Effector CD8-positive, alpha-beta T cell (primary cell): ENCODE results near the gene ZNF385B.
"Not testable (repeated sequence)": the region's sequence is repeated elsewhere in the genome, so short reads cannot be mapped to it uniquely, and the experiment has no call there.

Source experiments
- DNase-seq: peaks from one replicate; lab custom pipeline; 2025; lab: John Stamatoyannopoulos, UW

ZNF385B gene

DNA sequence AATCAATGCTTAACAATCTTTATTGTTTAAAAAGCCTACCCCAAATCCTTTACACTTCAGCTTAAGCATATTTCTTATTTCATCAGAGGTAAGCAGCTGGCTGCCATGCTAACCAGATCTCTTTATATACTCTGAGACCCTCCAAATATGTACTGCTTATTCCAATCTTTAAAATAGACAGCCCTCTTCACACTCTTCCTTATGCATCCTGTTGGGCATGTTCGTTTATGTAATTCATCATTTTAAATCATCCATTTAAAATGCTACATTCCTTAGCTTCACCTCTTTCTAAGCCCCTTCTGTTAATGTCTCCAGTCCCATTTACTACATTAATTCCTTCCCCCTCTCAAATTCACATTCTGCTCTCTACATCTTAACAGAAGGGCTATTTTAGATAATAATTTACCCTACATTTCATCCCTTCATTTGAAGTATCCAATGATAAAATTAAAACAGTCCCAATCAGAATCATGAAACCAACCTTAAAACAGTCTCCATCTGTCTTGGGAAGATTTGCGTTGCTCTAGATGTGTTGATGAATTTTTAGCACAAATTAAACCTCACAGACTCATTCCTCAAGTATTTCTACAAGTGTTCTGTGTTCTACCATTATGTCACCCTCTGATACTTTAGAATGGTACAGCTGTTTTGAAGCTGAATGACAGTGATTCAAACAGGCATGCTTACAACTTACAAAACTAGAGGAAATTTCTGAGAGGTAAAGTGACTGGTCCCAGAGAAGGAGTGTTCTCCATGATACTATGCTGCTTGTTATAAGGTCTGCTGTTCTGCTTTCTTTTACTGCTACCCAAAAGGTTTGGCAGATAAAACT lies 59.1 kb downstream of the ZNF385B start:
- no peak for DNase-seq

DNA sequence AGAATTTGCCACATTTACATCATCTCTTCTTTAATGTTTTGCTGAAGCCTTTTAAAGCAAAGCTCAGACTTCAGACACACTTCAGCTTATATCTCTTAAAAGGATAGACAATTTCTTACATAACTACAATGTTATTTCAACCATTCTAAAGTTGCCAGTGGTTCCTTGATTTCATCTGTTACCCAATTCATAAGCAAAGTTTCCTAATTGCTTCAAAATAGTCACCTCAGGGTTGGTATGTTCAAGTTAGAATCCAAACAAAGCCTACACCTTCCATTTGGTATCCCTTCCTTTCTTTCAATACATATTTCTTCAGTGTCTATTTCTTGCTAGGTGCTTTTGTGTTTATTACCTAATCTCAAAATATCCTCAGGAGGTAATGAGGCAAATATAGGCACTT lies 60.6 kb downstream of the ZNF385B start:
- no peak for DNase-seq

DNA sequence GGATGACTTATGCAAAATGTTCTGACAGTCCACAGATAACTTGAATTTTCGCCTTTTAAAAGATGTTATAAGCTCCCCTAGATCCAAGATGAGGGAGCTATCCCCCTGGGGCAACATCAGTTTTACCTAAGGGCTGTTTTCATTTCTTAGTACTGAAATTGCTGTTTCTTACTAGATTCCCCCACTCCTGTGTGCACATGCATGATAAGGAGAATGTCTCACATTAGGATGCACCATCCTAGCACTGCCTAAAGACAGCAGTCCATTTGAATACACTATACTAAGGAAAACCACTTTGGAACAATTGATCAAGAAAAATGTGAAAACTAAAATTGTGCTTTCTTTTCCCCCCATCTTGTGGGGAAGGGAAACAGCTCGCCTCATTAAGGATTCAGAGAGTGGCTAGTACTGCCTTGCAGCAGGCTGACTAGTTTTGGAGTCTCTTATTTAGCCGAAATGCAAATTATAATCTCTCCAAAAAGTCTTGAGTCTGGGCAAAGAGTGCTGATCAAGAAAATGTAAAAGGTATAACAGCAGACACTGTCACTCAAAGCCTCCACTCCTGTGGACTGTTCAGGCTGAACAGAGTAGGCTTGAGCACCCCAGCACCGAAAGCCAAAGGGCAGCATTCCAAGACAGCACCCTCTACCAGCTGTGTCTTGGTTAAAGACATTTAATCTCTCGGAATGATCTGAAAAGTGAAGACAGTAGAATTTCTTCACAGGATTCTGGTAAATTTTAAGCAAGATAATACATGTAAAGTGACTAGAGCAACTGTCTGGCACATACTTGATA lies 65.0 kb downstream of the ZNF385B start:
- DNase-seq, result no peak

DNA sequence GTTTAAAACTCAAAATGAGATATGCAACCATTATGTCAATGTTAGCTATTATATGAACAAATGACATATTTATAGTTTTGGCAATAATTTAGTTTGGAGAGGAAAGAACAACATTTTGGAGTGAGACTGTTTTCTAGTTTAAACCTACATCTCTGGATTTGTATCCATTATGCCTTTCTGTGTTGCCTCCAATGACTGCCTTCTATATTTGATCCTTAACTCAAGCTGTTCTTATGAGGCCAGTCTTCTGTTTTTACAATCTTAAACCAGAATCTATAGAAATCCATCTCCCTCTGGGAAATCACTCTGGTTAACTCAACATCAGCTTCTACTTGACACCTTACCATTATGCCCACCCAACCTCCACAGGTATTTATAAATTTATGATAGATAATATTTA lies 67.5 kb downstream of the ZNF385B start:
- no peak for DNase-seq

DNA sequence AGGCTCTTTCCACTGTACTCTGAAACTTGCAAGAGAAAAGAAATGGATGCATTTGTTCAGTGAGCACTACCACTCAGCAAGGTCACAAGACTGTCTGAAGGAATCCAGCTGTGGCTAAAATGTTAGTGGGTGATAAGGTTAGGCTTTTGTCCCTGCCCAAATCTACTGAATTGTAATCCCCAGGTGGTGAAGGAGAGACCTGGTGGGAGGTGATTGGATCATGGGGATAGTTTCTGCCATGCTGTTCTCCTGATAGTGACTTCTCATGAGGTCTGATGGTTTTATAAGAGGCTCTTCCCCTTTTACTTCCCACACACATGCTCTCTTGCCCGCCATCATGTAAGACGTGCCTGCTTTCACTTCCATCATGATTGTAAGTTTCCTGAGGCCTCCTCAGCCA lies 68.2 kb downstream of the ZNF385B start:
- DNase-seq, result no peak

DNA sequence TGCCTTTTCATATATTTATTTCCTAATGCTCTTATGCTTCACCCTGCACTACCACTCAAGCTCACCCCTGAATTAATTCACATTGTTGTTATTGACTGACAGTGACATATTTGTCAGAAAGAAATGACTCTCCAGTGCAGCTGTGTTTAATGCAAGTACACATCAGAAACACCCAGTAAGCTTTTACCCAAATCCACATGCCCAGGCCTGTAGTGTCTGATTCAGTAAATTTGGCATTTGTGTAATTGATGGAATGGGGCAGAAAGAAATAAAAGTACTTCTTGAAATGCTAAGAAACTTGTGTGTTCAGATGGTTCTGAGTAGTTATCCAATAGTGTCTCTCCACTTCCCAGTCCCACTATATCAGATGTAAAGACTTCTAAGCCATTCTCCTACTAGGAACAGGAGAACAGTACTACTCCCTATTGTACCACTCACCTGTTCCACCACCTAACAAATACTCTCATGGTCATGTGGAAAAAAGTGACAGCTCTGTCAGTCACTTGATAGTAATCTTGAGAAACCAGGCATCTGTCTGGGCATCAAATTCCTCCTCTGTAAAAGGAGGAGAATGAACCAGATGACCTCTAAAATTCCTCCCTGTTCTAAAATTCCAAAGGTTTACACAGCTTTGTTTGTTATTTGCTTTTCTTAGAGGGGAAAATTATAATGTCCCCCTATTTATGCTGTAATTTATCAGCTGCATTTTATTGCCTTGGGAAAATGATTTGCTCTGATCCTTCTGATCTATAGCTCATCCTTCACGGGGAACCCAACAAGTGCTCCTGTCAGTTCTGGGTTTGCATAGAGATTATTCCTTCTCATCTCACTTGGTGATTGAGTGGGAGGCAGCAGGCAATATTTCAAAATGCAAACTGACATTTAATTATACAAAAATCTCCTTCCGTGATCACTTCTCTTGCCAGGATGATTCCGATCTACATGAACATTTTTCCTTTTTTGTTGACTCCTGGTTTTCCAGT lies 70.9 kb downstream of the ZNF385B start:
- DNase-seq, result no peak

DNA sequence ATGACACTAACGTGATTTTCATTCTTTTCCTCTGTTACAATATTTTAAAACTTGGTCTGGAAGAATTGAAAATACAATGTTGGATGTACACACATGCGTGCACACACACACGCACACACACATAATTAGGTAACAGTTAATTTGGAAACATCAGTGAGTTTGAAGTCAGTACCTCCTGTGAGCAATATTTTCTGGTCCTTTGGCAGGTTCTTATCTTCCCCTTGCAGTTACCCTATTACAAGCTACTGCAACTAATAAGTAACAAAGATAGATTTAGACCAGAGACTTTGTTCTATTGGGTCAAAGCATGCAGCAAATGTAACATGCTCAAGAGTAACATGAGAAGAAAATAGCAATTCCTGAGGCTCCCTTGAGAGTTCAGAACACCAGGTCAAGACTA lies 73.3 kb downstream of the ZNF385B start:
- no peak for DNase-seq

DNA sequence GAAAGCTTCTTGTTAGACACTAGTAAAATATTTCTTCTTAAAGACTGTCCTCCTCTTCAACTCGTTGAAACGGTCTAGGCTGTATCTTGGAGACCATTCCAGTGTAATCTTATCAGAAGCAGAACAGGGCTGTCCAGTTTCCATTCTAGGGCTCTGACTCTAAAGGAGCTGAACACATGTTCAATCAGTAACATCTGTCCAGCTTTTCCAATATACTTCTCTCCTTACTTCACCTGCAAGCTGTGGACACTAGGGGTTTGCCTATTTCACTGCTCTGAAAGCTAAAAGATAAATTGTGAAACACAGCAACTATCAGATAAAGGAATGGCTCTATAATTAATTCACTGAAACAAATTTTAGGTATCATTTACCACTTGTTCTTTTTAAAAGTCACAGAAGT lies 73.8 kb downstream of the ZNF385B start:
- no peak for DNase-seq

DNA sequence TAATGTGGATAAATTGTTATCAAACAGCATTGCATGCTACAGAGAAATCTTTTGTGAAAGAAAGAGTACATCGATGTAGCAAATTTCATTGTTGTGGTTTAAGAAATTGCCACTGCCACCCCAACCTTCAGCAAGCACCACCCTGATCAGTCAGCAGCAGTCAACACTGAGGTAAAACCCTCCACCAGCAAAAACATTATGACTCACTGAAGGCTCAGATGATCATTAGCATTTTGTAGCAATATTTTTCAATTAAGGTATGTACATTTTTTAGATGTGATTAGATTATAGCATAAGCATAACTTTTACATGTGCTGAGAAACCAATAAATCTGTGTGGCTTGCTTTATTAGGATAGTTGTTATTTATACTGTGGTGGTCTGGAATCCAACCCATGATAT lies 75.5 kb downstream of the ZNF385B start:
- no peak for DNase-seq

DNA sequence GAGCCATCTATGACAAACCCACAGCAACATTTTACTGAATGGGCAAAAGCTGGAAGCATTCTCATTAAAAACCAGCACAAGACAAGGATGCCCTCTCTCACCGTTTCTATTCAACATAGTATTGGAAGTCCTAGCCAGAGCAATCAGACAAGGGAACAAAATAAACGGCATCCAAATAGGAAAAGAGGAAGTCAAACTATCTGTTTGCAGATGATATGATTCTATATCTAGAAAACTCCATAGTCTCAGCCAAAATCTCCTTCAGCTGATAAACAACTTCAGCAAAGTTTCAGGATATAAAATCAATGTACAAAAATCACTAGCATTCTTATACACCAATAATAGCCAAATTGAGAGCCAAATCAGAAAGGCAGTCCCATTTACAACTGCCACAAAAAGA lies 79.1 kb downstream of the ZNF385B start:
- not testable (repeated sequence) for DNase-seq

DNA sequence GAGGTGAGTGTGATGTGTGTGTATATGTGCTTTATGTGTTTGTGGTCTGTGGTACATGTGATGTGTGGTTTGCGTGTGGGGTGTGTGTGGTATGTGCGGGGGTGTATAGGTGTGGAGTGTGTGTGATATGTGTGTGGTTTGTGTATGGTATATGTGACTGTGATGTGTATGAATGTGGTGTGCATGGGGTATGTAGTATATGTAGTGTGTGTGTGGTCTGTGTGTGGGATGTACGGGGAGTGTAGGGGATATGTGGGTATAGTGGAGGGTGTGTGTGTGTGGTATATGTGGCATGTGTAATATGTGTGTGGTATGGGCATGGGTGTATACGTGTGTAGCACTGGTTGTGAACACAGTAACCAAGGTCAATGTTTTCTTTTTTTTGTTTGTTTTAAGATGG lies 87.4 kb downstream of the ZNF385B start:
- DNase-seq, result no peak

DNA sequence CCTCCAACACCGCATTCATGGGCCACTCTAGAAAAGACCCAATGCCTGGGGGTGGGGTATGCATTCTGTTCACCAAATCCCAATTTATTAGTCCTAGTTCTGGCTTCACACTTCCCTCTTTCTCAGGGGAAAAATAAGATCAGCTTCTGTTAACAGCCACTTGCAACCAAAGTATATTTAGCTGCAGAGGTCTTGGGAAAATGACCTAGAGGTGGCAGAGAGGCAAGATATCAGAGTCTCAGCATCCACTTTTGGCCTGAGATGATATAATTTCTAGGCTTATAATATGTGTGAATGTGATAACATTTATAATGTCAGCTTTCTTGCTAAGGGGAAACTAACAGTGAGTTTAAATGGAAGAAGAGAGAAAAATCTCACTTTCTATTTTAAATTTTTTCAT lies 89.1 kb downstream of the ZNF385B start:
- no peak for DNase-seq

DNA sequence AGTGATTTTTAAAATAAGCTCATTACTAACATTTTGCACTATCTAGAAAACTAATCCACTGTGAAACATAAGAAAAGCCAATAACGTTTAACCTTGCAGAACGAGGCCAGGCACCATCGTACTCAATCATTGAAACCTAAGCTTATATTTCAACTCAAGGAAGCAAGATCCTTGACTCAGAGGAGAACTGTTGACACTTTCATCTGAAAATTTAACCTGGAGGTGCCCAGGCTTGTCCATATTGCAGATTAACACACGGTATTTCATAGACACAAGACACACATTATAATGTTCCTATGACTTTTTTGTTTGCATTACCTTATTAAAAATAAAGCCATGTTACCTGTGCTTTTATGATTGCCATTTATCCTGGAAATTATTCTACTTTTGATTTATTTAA lies 89.6 kb downstream of the ZNF385B start:
- DNase-seq, result no peak

DNA sequence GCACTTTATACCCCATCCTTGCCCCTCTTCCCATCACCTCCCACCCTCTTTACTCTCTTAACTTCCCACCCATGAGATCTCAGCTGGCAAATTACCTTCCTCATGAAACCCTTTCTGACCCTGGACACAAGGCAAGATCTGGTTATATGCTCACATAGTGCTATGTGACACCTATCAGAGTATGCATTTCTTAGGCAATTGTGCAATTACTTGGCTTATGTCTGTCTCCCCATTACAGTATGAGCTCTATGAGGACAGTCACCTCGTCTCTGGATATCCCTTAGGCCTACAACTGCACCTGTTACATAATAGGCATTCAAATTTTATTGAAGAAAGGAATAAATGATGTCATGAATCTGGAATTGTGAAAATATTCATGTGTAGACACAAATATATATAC lies 91.4 kb downstream of the ZNF385B start:
- DNase-seq, result no peak

DNA sequence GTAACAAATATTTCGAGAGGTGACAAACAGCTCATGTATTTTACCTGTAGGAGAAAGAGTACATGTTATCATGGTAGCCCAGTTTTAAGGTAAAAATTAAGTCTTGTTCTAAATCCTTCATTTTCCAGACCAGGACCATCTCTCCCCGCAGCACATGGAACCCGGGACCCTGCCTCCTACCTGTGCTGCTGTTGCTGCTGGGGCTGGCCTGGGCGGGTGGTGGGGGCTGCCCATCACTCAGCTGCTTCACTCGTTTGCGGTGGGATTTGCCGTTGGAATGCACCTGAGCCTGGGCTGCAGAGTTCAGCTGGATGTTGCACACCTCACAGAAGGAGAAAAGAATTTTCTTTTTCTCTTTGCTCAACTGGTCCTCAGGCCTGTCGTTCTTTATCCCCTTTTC lies 92.1 kb downstream of the ZNF385B start:
- DNase-seq, result no peak

DNA sequence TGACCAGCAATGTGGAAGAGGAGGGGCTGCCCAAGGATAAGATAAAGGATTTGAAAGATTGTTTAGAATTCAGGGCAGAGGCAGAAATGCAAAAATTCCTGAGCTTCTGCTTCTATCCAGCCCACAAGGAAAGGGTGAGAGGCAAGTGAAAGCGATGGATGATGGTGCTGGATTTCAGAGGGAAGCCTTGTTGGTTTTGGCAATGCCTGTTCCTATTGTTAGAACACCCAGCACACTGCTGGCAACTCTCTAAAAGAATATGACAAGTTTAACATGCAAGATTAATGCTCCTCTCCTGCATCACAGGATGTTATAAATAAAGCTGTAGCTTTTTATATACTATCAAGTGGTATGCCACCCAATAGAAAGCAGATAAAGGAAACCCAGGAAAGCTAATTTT lies 92.6 kb downstream of the ZNF385B start:
- DNase-seq, result no peak

DNA sequence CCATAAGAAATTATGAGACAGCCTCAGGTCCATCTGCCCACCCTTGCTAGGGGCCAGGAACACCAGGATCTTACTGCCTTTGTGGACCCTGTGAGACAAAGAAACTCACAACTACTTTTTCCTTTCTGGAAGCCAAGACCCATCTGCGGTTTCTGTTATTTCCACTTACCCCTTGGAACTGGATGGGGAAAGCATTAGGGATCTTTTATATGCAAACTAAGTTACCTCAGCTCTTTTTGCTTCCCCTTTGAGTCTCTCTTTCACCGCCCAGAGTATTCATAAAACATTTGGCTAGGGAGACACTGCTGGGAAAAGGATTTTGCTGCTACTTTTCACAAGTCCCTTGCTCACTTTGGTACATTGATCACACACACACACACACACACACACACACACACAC lies 95.7 kb downstream of the ZNF385B start:
- no peak for DNase-seq

DNA sequence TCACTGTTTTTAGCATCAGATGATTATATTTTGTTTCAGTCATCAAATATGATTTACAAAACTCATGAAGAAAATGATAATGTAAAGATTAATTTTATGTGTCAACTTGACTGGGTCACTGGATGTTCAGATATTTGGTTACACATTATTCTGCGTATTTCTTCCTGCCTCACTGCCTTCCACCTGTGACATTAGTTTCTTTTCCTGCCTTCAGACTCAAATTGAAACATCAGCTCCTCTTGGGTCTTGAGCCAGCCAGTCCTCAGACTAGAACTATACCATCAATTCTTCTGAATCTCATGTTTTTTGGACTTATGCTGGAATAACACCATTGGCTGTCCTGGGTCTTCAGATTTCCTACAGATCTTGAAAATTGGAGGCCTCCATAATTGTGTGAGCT lies 96.7 kb downstream of the ZNF385B start:
- DNase-seq, result no peak

DNA sequence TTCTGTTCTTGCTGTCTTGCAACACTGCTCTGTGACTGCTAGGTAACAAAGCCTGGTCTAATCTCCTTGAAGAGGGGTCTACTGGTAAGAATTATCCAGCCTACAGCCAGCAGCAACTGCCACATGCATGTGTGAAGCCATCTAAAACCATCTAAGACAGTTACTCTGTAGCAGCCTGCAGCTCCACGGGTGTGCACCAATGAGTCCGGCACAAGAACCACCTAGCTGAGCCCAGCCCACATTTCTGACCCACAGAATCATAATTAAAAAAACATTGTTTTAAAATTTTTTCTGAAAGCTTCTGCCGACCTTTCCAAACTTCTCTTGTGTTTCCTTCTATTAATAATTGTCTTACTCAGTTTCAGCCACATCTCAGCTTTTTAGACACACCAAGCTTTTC lies 102.8 kb downstream of the ZNF385B start:
- no peak for DNase-seq

DNA sequence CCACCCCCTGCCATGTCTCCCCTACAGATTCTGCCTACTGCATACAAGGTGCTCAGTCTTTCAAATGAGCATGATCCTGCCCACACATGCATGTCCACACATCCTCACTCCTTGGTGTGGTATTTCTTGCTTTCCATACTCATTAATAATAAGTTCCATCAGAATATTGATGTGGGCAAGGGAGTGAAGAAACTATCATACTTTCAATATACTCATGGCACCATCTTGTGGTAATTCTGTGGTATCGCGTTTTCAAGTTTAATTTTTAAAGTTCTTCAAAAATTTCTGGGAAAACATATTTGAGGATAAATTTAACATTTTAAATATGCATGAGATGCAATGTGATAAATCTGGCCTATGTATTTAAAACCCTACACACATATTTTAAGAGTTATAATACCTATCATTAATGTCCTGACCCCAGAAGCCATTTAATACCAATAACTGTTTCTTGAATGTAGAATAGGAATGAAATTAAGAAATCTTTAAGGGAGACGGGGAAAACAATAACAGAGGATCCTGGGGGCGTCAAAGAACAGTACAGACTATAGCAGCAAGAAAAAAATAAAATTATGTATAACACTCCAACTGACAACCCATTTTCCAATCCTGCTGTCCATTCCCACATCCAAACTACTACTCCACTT lies 110.1 kb downstream of the ZNF385B start:
- DNase-seq, result no peak

DNA sequence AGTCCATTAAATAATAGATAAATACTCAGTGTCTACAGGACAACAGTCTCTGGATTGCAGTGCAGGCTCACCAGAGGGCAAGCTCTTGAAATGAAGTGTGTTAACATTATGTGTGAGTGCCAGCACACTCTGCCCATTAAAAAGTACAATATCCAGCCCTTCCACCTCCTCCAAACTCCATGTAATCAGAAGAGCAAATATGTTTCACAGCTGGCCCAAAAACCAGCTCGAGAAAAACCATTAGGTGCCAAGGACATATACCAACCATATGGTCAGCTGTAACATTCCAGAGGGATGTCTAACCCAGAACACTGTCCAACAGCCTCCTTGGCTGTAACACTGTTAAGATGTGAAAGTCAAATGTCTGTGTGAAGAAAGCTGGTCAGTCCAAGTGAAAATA lies 112.2 kb downstream of the ZNF385B start:
- no peak for DNase-seq

DNA sequence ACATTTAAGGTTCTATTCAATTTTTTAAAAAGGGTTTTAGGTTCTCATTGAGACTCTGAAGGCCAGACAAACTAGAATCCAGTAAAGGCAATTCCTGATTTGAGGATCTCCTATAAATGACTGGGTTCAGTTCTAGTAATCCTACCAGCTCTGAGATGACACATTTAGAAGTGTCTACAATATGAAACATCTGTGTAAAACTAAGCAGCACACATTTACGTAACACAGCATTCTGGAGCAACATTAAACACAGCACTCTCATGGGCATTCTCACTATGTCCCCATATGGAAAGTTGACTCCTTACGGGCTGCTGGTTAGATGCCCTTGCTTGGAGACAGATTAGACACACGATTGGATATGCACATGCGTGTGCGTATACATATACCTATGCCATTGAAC lies 114.4 kb downstream of the ZNF385B start:
- no peak for DNase-seq
